Measurements from ENCODE around the gene RBFOX2.

Gene RBFOX2

DNA sequence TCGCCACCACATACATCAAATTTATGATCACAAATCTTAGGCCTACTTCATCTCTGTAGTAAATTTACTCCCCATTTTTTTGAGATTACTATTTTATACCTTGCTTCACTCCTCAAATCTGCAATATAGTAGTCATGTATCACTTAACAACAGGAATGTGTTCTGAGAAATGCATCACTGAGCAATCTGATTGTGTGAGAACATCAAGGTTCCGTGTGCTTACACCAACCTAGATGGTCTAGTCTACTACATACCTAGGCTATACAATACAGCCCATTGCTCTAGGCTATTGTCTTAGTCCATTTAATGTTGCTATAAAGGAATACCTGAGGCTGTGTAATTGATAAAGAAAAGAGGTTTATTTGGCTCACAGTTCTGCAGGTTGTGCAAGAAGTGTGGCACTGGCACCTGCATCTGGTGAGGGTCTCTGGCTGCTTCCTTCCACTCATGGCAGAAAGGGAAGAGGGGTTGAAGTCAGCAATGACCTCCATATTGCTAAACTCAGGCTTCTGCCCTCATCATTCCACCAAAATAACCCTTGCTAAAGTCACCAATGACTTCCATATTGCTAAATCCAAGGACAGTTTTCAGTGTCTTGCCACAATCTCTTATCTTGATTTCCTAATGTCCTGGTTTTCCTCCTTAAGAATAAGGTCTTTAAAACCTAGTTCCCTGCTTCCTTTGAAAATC is 140.3 kb downstream of the RBFOX2 start:
- H3K9me3 ChIP-seq (ENCODE audit: low read depth, low read length) = no peaks in the 10 kb centered on the region
- no peaks in the 10 kb centered on the region for H3K36me3 ChIP-seq (ENCODE audit: insufficient read depth, low read length)
- TF ChIP-seq POLR2AphosphoS5 (IDR thresholded peaks at IDR 0.05; ENCODE audit: borderline replicate concordance, low read depth, low read length) (no peak), EZH2 (IDR thresholded peaks at IDR 0.05) (no peak), FOXP2 (optimal IDR thresholded peaks at IDR 0.05; ENCODE audit: control extremely low read depth, extremely low read length, insufficient read depth) (no peak)
- H3K27ac ChIP-seq = no peak overlapping the region
- no peak overlapping the region for H3K4me3 ChIP-seq
- no peak for DNase-seq (ENCODE audit: low read depth, low spot score)
- H3K9ac ChIP-seq (ENCODE audit: insufficient read length) = no peak overlapping the region

DNA sequence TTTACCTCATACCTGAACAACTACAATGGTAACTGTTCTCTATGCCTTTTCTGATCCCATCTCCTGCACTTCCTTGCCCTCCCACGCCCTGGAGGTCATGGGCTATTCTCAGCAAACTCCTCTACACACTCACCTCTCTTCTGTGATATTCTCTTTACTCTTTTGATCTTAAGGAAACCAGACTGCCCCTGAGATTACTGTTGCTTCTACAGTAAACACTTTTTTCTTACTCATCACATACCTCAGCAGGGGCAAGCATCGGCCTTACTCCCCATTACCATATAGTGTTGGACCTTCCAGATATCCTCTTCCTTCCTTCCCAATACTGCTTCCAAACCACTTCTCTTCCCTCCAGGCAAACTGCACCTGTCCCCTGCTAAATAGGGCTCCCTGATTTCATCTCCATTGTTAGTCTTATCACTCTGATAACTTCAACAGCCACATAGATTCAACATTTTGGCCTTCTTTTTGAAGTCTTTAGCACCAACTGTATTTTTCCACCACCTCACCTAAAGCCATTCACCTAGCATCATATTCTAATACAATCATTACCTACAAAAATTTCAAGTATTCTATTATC is 141.2 kb downstream of the RBFOX2 start:
- no peak for DNase-seq (ENCODE audit: low read depth, low spot score)
- no peaks in the 10 kb centered on the region for H3K36me3 ChIP-seq (ENCODE audit: insufficient read depth, low read length)
- no peak overlapping the region for H3K27ac ChIP-seq
- H3K9ac ChIP-seq (ENCODE audit: insufficient read length) = no peak overlapping the region
- no peaks in the 10 kb centered on the region for H3K9me3 ChIP-seq (ENCODE audit: low read depth, low read length)
- TF ChIP-seq EZH2 (IDR thresholded peaks at IDR 0.05) (no peak), FOXP2 (optimal IDR thresholded peaks at IDR 0.05; ENCODE audit: control extremely low read depth, extremely low read length, insufficient read depth) (no peak), POLR2AphosphoS5 (IDR thresholded peaks at IDR 0.05; ENCODE audit: borderline replicate concordance, low read depth, low read length) (no peak)
- no peak overlapping the region for H3K4me3 ChIP-seq

DNA sequence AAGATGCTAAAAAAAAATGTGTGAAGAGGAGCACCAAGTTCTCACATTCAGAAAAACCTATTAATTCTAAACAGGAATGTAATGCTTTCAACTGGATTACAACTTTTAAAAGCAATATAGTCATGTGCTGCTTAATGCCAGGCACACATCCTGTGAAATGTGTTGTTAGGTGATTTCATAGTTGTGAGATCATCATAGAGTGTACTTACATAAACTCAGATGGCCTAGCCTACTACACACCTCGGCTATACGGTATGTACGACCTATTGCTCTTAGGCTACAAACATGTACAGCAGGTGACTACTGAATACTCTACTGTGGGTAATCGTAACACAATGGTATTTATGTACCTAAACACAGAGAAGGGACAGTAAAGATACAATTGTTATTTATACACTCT is 142.3 kb downstream of the RBFOX2 start:
- H3K36me3 ChIP-seq (ENCODE audit: insufficient read depth, low read length) = no peaks in the 10 kb centered on the region
- H3K27ac ChIP-seq = no peak overlapping the region
- TF ChIP-seq POLR2AphosphoS5 (IDR thresholded peaks at IDR 0.05; ENCODE audit: borderline replicate concordance, low read depth, low read length) = no peak
- no peak for TF ChIP-seq FOXP2 (optimal IDR thresholded peaks at IDR 0.05; ENCODE audit: control extremely low read depth, extremely low read length, insufficient read depth)
- TF ChIP-seq EZH2 (IDR thresholded peaks at IDR 0.05) = no peak
- H3K9ac ChIP-seq (ENCODE audit: insufficient read length) = no peak overlapping the region
- no peak for DNase-seq (ENCODE audit: low read depth, low spot score)
- H3K9me3 ChIP-seq (ENCODE audit: low read depth, low read length) = no peaks in the 10 kb centered on the region
- H3K4me3 ChIP-seq = no peak overlapping the region

DNA sequence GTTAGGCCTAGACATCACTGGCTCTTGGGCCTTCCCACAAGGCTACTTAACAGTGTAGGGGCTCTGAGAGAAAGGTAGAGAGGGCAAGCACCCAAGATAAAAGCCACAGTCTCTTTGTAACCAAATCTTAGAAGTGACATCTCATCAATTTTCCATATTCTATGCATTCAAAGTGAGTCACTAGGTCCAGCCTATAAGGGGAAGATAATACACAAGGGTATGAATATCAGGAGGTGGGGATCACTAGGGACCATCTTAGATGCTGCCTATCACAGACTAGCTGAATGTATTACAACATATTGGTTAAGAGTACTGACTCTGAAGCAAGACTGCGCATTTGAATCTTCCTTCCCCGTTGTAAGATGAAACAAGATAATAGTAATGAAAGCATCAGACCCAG is 144.1 kb downstream of the RBFOX2 start:
- DNase-seq (ENCODE audit: low read depth, low spot score) = no peak
- H3K9ac ChIP-seq (ENCODE audit: insufficient read length) = no peak overlapping the region
- H3K36me3 ChIP-seq (ENCODE audit: insufficient read depth, low read length) = no peaks in the 10 kb centered on the region
- TF ChIP-seq POLR2AphosphoS5 (IDR thresholded peaks at IDR 0.05; ENCODE audit: borderline replicate concordance, low read depth, low read length) (no peak), FOXP2 (optimal IDR thresholded peaks at IDR 0.05; ENCODE audit: control extremely low read depth, extremely low read length, insufficient read depth) (no peak), EZH2 (IDR thresholded peaks at IDR 0.05) (no peak)
- H3K27ac ChIP-seq = no peak overlapping the region
- H3K9me3 ChIP-seq (ENCODE audit: low read depth, low read length) = no peaks in the 10 kb centered on the region
- no peak overlapping the region for H3K4me3 ChIP-seq

DNA sequence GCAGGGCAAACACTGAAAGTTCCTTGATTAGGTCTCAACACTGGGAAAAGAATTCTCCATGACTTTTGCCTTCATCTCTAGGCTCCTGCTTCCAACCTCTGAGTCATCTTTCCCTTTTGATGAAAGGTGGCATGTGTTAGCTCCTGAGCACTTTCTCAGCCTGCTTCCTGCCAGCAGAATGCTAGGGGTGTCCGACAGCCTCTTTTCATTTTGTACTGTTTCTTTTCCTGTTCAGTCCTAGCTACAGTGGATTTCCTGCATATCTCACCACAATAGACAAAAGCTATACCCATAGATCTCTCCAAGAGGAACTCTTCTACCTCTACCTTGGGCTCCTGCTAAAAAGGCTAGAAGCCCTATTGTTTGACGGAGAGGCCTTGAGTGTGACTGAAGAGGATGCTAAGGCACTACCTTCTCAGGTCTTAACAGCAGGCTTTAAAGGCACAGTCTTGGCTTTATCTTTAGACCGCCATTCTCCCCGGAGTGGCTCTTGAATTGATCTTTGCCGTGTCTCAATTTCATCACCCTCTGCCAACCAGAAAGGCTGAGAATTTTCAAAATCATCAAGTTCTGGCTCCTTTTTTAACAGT is 145.5 kb downstream of the RBFOX2 start:
- no peak for DNase-seq (ENCODE audit: low read depth, low spot score)
- H3K9me3 ChIP-seq (ENCODE audit: low read depth, low read length) = no peaks in the 10 kb centered on the region
- peak overlapping the region; percentile 80 for H3K27ac ChIP-seq

DNA sequence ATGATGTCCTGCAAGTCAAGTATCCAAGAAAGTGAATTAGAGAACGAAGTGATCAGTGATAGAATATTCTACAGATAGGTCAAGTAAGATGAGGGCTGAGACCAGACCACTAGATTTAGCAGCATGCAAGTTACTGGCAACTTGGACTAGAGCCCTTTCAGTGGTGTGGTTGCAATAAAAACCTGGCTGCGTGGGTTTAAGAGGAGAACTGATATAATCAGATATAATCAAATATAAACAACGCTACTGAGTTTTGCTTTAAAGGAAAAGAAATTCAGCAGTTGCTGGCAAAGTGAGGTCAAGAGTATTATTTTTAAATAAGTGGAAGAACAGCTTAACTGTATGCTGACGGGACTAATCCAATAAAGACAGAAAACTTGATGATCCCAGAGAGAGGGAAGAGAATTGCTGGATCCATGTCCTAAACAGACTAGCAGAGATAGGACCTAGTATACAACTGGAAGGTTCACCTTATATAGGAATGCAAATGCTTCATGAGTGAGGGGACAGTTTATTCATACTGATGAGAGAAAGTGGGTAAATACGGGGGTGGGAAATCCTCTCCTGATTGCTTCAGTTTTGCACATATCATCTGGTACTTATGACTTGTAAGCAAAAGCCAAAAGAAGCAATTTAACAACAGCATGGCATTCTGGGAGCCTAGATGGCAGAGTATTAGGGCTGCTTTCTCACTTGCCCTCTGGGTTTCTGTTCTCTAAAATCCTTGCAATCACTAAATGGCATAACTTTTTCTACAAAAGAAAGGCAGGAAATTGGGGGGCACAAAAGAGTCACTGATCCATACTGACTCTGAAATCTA is 146.2 kb downstream of the RBFOX2 start:
- Histone ChIP-seq H3K9me3 (ENCODE audit: low read depth, low read length) (no peaks in the 10 kb centered on the region), H3K4me3 (peak overlapping the region; percentile 30; the same call in 1 of the 2 replicates), H3K27ac (peak overlapping the region; percentile 80), H3K9ac (ENCODE audit: insufficient read length) (peak overlapping the region; percentile 14), H3K36me3 (ENCODE audit: insufficient read depth, low read length) (no peaks in the 10 kb centered on the region)
- TF ChIP-seq EZH2 (IDR thresholded peaks at IDR 0.05) (no peak), POLR2AphosphoS5 (IDR thresholded peaks at IDR 0.05; ENCODE audit: borderline replicate concordance, low read depth, low read length) (no peak), FOXP2 (optimal IDR thresholded peaks at IDR 0.05; ENCODE audit: control extremely low read depth, extremely low read length, insufficient read depth) (no peak)
- DNase-seq (ENCODE audit: low read depth, low spot score) = no peak

More for the DNA sequence above, 145.5 kb downstream of the RBFOX2 start:
- TF ChIP-seq FOXP2 (optimal IDR thresholded peaks at IDR 0.05; ENCODE audit: control extremely low read depth, extremely low read length, insufficient read depth) = no peak
- TF ChIP-seq EZH2 (IDR thresholded peaks at IDR 0.05) = no peak
- no peak for TF ChIP-seq POLR2AphosphoS5 (IDR thresholded peaks at IDR 0.05; ENCODE audit: borderline replicate concordance, low read depth, low read length)
- H3K9ac ChIP-seq (ENCODE audit: insufficient read length) = no peak overlapping the region
- no peaks in the 10 kb centered on the region for H3K36me3 ChIP-seq (ENCODE audit: insufficient read depth, low read length)
- H3K4me3 ChIP-seq = peak overlapping the region; percentile 30; the same call in 1 of the 2 replicates

DNA sequence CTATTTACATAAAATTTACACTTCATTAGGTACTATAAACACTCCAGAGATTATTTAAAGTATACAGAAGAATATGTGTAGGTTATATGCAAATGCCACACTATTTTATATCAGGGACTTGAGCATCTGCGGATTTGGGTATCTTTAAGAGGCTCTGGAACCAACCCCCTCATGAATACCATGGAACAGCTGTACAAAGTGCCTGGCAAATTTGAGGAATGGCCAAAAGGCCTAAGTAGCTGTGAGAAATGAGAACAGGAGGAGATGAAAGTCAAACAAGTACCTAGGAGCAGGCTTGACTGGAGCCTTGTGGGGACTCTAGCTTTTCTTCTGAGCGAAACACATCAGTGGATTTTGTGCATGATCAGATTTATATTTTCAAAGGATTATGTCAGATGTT is 149.3 kb downstream of the RBFOX2 start:
- no peaks in the 10 kb centered on the region for H3K36me3 ChIP-seq (ENCODE audit: insufficient read depth, low read length)
- no peak overlapping the region for H3K4me3 ChIP-seq
- no peak overlapping the region for H3K9ac ChIP-seq (ENCODE audit: insufficient read length)
- TF ChIP-seq FOXP2 (optimal IDR thresholded peaks at IDR 0.05; ENCODE audit: control extremely low read depth, extremely low read length, insufficient read depth) (no peak), EZH2 (IDR thresholded peaks at IDR 0.05) (no peak), POLR2AphosphoS5 (IDR thresholded peaks at IDR 0.05; ENCODE audit: borderline replicate concordance, low read depth, low read length) (no peak)
- no peak for DNase-seq (ENCODE audit: low read depth, low spot score)
- H3K27ac ChIP-seq = peak overlapping the region; percentile 39; the same call in 1 of the 2 replicates
- 0 out of 2 replicates have a peak, but pooled peaks cover 2% of the 10 kb centered on the region for H3K9me3 ChIP-seq (ENCODE audit: low read depth, low read length)

DNA sequence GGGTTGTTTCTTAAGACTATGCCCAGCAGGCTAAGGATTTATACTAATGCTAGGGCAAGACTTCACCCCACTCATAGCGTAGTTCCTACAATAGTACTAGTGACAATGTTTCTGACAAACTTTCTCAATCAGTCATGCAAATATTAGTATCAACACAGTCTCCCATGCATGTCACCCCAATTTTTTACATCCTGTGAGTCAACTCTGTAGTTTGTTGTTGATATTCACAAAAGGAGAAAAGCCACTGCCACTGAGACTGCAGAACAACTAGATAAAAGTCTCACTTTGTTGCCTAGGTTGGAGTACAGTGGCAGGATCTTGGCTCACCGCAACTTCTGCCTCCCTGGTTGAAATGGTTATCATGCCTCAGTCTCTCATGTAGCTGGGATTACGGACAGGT is 155.2 kb downstream of the RBFOX2 start:
- Histone ChIP-seq H3K4me3 (no peak overlapping the region), H3K27ac (no peak overlapping the region), H3K9me3 (ENCODE audit: low read depth, low read length) (0 out of 2 replicates have a peak, but pooled peaks cover 2% of the 10 kb centered on the region), H3K9ac (ENCODE audit: insufficient read length) (no peak overlapping the region), H3K36me3 (ENCODE audit: insufficient read depth, low read length) (no peaks in the 10 kb centered on the region)
- TF ChIP-seq POLR2AphosphoS5 (IDR thresholded peaks at IDR 0.05; ENCODE audit: borderline replicate concordance, low read depth, low read length) (no peak), FOXP2 (optimal IDR thresholded peaks at IDR 0.05; ENCODE audit: control extremely low read depth, extremely low read length, insufficient read depth) (no peak), EZH2 (IDR thresholded peaks at IDR 0.05) (no peak)
- no peak for DNase-seq (ENCODE audit: low read depth, low spot score)

Data from SK-N-MC (cell line).